ENCODE results near the gene RIN3. TPM values are rescaled to one million over a fixed set of nuclear protein-coding genes. Genes with fewer than 3 reads are reported as not detected.

The RIN3 gene
- total and polyA plus RNA-seq, 4 donors = 5.0 to 15.6 (median 9.0) TPM

DNA sequence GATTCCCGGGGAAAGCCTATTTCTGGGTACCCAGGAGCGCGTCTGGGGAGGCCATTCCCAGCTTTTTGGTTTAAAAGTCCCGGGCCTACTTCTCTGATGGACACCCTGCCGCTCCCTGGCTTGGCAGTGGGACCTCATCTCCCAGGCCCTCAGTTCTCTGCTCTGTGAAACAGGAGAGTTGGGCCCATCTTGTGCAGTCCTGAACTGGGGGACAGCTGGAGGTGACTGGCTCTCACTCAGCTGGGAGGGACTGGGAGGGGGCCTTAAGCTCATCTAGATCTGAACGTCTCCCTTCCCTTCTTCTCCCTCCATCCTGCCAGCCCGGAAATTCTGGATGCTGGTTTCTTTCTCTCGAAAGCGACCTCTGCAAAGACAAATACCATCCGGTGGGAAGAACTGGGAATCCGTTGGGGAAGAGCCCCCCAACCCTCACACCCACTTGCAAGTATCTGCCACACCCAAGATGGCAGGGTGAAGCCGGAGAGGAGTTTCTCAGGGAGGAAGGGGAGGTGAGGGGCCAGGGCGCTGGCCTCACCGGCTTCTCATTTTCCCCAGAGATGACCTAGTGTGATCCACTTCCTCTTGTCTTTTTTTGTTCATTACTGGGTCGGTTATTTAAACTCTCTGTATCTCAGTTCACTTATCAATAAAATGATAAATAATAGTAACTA, 1.4 kb downstream of the RIN3 start:
- no peaks in the 10 kb centered on the region for H3K27me3 ChIP-seq (ENCODE audit: control insufficient read depth in 4 of 4, insufficient read depth in 4 of 4, low read length in 3 of 4)
- TF ChIP-seq NR2F2 (IDR thresholded peaks at IDR 0.05) (no peak), TAF1 (conservative IDR thresholded peaks at IDR 0.05) (no peak), SP1 (IDR thresholded peaks at IDR 0.05) (no peak), FOXA1 (IDR thresholded peaks at IDR 0.05) (no peak), RXRA (IDR thresholded peaks at IDR 0.05) (no peak), CTCF (IDR thresholded peaks at IDR 0.05; ENCODE audit: low read depth, low read length, missing input control) (no peak), ZBTB33 (IDR thresholded peaks at IDR 0.05) (no peak), EGR1 (IDR thresholded peaks at IDR 0.05; ENCODE audit: low read depth in 2 of 2) (no peak)
- TF ChIP-seq, protein P1, sequence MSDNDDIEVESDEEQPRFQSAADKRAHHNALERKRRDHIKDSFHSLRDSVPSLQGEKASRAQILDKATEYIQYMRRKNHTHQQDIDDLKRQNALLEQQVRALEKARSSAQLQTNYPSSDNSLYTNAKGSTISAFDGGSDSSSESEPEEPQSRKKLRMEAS (IDR thresholded peaks at IDR 0.05) = no peak
- H3K4me1 ChIP-seq (ENCODE audit: control insufficient read depth in 4 of 4, insufficient read depth in 4 of 4, low read length in 3 of 4) = peaks cover 0 to 34% (median 17%) of the 10 kb centered on the region in 4 donors
- peak overlapping the region; percentile 82 to 92 (median 86) for H3K4me3 ChIP-seq (ENCODE audit: low read depth in 1 of 3, low read length in 3 of 3)
- peak overlapping the region; percentile 94 to 97 for H3K27ac ChIP-seq (ENCODE audit: low read depth in 1 of 2, low read length in 2 of 2)
- H3K36me3 ChIP-seq (ENCODE audit: control insufficient read depth in 4 of 4, insufficient read depth in 3 of 4, low read depth in 1 of 4, low read length in 3 of 4) = no peaks in the 10 kb centered on the region
- WGBS = 43% methylated on average over 15 of the region's 15 CpGs
- no peak for DNase-seq (ENCODE audit: low spot score)
- H3K9ac ChIP-seq (ENCODE audit: low read depth in 1 of 2, low read length in 2 of 2) = peak overlapping the region; percentile 87 to 88
- H3K9me3 ChIP-seq (ENCODE audit: control insufficient read depth in 4 of 4, low read length in 3 of 4) = no peaks in the 10 kb centered on the region

GRCh38 chr14:92515546-92516343, 2.2 kb downstream of the RIN3 start:
- WGBS = 90% methylated on average over 5 of the region's 5 CpGs
- no peak overlapping the region for H3K4me3 ChIP-seq (ENCODE audit: low read depth in 1 of 3, low read length in 3 of 3)

More at GRCh38 chr14:92515546-92516343, 2.2 kb downstream of the RIN3 start:
- DNase-seq (ENCODE audit: low spot score) = no peak
- Histone ChIP-seq H3K4me1 (ENCODE audit: control insufficient read depth in 4 of 4, insufficient read depth in 4 of 4, low read length in 3 of 4) (peaks cover 0 to 34% (median 17%) of the 10 kb centered on the region in 4 donors), H3K36me3 (ENCODE audit: control insufficient read depth in 4 of 4, insufficient read depth in 3 of 4, low read depth in 1 of 4, low read length in 3 of 4) (no peaks in the 10 kb centered on the region), H3K27ac (ENCODE audit: low read depth in 1 of 2, low read length in 2 of 2) (no peak overlapping the region), H3K9ac (ENCODE audit: low read depth in 1 of 2, low read length in 2 of 2) (no peak overlapping the region), H3K27me3 (ENCODE audit: control insufficient read depth in 4 of 4, insufficient read depth in 4 of 4, low read length in 3 of 4) (no peaks in the 10 kb centered on the region), H3K9me3 (ENCODE audit: control insufficient read depth in 4 of 4, low read length in 3 of 4) (no peaks in the 10 kb centered on the region)
- no peak for TF ChIP-seq SP1 (IDR thresholded peaks at IDR 0.05)
- TF ChIP-seq HNF4A (conservative IDR thresholded peaks at IDR 0.05) = no peak
- TF ChIP-seq HNF4G (IDR thresholded peaks at IDR 0.05) = no peak
- no peak for TF ChIP-seq FOXA2 (IDR thresholded peaks at IDR 0.05)
- TF ChIP-seq ZBTB33 (IDR thresholded peaks at IDR 0.05) = no peak
- TF ChIP-seq YY1 (IDR thresholded peaks at IDR 0.05) = no peak
- TF ChIP-seq, protein P1 (IDR thresholded peaks at IDR 0.05) = no peak
- TF ChIP-seq FOXA1 (IDR thresholded peaks at IDR 0.05) = no peak
- no peak for TF ChIP-seq RAD21 (IDR thresholded peaks at IDR 0.05)
- no peak for TF ChIP-seq JUND (IDR thresholded peaks at IDR 0.05)
- no peak for TF ChIP-seq ATF3 (IDR thresholded peaks at IDR 0.05)
- no peak for TF ChIP-seq NR2F2 (IDR thresholded peaks at IDR 0.05)
- no peak for TF ChIP-seq CTCF (IDR thresholded peaks at IDR 0.05; ENCODE audit: low read depth, low read length, missing input control)
- no peak for TF ChIP-seq RXRA (IDR thresholded peaks at IDR 0.05)
- no peak for TF ChIP-seq GABPA (IDR thresholded peaks at IDR 0.05 in 1 of 2, conservative IDR thresholded peaks at IDR 0.05 in 1 of 2)

Measured in liver (tissue), 9 donors.